Activated effector memory CD4-positive, alpha-beta T cell treated with anti-CD3 and anti-CD28 coated beads, Interleukin-2, amount 50 U/mL, for 16 hours (primary cell): ENCODE results near the gene CAV2.
A peak's percentile ranks its signal among the peaks of the same experiment; 100 is the strongest.

ENCODE experiments used
- DNase-seq: peaks from one replicate; pipeline ENCODE4 v3.0.0-alpha.2; 2020

CAV2 gene

DNA sequence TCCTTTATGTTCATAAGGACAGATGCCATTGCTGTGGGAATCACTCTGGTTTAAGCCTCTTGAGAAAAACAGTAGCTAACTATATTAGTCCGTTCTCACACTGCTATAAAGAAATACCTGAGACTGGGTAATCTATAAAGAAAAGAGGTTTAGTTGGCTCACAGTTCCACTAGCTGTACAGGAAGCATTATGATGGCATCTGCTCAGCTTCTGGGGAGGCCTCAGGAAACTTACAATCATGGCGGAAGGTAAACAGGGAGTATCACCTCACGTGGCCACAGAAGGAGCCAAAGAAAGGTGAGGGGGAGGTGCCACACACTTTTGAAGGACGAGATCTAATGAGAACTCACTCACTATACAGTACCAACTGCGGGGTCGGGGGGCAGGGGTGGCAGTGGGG lies 2.9 kb upstream of the CAV2 start:
- DNase-seq: no peak

DNA sequence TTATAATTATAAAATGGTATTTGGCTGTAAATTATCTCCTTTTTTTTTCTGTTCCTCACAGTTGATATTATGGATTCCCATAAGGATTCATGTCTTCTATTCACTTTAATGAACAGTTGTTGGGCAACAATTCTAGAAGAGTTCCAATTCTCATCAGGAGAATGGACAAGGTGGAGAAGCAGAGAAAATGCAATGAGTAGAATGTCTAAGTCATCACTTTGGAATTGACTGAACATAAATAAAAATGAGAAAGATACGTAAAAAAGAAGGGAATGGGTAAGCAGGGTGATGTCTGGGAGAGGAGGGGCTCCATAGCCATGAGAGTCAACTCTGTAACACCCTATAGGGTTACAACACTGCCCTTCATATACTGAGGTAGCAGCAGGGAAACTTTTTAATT lies 1.8 kb upstream of the CAV2 start:
- DNase-seq: no peak

DNA sequence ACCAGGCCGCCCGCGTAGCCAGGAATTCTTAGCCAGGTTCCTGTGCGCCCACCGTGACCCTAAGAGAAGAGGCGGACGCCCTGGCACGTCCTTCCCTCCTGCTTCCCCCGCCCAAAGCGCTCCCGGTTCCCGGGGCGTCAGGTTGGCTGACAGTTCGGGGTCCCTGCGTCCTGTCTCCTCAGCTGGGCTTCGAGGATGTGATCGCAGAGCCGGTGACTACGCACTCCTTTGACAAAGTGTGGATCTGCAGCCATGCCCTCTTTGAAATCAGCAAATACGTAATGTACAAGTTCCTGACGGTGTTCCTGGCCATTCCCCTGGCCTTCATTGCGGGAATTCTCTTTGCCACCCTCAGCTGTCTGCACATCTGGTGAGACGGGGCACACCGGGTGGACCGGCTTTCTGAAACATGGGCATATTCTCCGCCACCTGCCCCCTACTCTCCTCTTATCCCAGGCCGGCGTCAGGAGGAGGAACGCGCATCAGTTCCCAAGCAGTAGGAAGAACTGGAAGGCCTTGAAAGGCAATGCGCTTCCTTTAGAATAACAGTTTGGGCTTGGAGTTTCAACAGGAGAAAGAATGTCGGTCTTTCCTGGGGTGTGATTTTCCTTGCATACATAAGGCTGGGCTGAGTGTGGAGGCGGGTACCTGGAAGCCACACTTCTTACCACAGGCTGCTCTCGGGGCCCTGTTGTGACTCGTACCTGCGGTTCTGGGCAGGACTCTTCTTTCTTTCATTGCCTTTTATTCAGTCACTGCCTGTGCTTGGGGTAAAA lies 728 bp downstream of the CAV2 start:
- peak; percentile 74 for DNase-seq

DNA sequence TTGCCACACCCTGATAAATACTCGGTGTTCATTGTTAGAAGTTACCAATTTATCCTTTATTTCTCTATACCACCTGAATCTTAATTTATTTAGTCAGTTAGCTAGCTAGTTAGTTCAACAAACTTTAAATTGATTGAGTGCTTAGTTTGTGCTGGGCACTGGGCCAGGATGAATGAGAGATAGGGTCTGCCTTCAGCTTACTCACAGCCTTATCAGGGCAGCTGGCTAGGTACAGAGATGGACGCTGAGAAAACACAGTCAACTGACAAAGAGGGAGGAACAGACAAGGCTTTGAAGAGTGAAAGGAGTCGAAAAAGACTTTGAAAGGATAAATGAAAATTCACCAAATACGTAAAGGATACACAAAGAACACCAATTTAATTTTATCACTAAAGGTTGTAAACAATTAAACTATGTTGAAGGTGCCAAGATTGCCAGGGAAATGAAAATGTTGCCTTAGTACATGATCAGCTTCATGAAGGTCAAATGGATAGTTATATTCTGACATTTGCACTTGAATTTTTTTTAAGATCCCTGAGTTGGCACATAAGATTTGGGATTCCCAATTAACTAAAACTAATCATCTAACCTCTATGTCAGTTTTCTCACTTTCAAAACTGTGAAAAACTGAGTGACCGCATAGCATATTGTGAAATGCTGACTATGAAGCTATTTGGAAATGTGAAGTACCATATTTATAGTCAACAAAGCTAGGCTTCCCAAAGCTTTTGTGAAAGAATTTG lies 2.1 kb downstream of the CAV2 start:
- no peak for DNase-seq

DNA sequence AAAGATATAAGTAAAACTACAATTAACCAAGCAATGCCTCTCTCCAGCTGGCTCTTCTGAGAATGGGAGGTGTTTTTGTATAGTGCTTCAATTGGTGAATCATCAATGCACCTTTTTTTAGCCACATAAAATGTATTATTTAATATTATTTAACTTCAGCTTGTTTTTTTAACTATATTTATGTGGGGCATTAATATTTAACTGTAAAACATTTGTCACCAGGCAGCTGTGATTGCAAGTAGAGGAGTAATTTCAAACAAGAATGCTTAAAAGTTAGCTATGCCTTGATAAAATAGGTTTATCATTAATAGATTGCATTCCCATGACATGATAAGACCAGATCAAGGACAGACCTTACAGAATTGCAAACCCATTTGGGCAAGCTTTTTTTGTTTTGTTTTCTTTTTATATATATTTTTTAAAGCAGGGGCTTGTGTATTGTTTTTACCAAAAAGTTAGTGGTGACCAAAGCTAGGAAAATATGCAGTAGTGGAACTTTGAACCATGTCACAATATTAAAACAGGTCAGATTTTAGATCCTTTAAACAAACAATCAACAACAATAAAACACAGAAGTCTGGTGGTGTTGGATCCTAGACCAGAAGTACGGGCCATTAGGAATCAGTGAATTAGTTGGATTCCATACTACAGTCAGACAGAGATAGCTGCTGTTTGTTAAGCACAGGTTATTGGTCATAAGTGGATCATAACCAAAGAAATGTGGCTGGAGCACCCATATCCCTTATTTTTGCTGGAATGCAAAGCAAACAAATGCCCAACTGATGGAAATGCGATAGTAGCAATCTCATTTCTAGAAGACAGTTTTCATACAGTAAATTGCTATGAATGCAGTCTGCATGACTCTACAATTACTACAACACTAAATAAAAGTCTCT lies 2.9 kb downstream of the CAV2 start:
- DNase-seq: no peak

DNA sequence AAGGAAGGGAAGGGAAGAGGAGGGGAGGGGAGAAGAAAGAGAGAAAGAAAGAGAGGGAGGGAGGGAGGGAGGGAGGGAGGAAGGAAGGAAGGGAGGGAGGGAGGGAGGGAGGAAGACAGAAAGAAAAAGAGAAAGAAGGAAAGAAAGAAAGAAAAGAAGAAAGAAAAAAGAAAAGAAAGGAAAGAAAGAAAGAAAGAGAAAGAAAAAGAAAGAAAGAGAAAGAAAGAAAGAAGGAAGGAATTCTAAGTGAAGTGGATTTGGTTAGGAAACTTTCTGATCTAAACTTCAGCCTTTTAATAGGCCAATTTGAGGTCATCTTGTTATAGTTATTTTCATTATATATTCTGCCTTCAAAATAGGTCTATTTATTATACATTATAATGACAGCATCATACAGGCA lies 4.3 kb downstream of the CAV2 start:
- DNase-seq: no peak

DNA sequence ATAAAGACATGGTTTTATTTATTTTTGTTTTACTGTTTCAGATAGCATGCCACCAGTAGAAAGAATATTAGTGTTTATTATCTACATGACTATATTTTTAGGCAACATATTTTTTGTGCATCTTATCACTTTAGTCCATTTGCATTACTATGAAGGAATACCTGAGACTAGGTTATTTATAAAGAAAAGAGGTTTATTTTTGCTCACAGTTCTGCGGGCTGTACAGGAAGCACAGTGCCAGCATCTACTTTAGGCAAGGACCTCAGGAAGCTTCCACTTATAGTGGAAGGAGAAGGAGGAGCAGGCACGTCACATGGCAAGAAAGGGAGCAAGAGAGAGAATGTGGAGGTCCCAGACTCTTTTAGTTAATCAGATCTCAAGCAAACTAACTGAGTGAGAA lies 5.7 kb downstream of the CAV2 start:
- DNase-seq: no peak

DNA sequence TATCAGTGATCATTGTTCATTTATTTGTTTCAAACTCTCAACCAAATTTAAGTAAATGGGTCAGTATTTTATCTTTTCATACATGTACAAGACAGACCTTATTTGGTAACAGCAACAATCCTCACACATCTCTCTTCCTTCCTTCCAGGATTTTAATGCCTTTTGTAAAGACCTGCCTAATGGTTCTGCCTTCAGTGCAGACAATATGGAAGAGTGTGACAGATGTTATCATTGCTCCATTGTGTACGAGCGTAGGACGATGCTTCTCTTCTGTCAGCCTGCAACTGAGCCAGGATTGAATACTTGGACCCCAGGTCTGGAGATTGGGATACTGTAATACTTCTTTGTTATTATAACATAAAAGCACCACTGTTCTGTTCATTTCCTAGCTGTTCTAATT lies 6.3 kb downstream of the CAV2 start:
- DNase-seq: no peak

DNA sequence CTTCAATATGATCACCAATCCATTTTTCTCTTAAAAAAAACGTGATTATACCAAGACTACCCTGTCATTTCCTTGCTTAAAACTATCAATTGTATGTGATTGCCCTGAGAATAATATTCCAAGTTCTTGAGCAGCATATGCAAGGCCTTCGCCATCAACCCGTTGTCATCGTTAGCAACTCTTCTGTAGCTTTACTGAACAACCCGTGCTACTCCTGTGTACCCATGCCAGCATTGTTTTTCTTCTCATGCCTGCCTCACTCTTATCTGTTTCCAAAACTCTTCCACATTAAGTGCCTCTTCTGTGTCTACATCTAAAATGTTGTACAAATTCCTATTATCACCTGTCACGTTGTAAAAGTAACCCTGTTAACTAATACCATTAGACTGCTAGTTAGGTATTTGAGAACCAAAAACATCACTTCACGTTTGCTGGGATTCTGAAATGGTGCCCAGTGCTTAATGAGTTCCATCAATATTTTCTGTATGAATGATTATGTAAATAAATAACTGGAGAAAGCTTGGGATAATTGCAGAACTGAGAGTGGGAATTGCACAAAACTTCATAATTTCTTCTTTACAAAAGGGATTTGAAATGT lies 10.5 kb downstream of the CAV2 start:
- no peak for DNase-seq

DNA sequence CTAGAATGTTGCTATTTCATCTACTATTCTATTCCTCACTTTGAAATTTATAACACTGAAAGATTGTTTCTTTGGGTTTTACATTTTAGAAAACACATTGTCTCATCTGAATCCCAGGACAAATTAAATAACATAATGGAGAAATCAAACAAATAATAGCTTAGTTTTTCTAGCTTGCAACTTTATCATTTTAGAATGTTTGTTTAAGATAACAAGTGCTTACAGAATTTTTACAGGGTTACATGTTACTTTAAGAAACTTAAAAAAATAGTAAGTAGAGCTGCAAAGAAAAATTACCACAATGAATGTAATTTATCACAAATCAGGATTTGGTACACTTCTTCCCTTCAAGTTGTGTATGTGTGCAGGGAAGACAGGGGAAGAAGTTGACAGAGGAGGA lies 11.3 kb downstream of the CAV2 start:
- DNase-seq: no peak

DNA sequence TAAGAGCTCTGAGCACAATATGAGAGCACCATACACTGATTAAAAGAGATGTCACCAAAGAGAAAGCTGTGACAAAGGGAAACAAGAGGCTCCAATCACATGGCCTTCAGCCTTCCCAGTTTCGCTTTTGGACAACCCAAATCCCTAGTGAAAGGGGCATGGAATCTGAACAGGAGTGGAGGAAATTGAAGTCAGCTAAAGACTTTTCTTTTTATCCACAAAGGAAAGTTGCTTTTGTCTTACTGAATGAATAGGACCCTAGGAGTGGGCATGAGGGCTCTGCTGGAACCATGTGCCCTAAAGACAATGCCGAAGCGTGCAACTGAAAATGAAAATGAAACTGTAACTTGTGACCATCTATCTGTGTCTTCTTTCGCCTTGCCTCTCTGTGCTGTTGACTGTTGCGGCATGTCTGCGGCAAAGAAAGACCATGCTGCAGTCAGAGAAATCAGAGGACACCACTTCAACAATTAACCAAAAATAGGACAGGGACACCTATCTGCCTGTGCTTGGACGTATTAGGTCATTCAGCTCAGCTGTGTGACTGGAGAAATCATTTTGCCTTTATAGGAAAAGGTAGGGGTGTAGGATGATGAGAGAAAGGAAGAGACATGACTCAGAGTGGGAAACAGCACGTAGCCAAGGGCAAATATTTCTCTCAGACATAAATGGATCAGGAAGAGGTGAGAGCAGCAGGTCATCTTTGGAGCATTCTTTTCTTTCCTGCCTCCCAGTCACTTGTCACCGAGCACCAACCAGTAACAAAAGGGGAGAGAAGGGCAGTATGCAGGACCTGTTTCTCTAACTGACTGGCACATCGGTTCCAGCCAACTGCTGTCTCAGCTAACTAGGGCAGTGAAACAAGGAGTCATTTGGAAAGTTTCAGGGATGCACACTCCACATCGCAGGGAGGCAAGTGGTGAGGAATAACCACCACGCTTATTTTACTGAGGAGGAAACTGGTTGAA lies 12.3 kb downstream of the CAV2 start:
- DNase-seq: peak; percentile 64

DNA sequence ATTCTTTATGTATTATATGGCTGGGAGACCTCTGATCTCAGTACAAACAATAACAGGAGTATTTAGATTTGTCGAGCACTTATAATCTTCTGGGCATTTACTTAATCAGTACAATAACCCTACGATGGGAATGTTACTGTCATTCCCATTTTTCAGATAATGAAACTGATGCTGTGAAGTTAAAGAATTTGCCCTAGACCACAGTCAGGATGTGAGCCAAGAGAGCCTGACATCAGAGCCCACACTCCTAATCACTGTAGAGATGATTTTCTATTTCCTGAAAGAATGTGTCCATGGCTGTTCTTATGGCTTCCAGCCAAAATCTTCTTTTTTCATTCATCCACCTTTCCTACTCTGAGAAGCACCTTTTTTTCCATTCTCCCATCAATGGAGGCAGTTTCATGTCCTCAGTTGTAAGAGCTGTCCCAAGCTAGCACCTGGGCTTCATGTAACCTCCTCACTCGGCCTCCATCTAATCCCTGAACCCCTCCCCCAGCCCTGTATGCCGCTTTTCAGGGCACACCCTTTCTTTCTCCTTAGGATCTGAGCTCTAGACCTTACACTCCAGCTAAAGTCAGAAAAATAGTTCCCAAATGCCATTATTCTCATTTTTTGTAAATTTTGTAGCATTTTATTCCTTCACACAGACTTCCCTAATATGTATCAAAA lies 13.1 kb downstream of the CAV2 start:
- no peak for DNase-seq

DNA sequence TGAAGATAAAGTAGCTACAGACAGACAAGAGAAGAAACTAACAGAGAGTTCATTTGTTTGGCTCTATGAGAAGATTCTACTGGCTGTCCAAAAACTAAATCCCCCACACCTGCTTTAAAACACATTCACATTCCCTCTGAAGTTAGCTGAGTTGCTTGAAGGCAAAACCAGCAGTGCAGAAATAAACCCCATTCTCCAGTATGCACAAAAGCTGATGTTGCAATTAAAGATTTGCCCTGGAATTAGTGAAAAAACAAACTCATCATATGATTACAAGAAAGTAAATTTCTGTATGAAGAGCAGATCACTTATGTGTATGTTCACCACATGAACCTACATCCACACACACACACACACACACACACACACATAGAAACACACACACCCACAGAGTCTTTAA lies 16.0 kb downstream of the CAV2 start:
- DNase-seq: no peak

DNA sequence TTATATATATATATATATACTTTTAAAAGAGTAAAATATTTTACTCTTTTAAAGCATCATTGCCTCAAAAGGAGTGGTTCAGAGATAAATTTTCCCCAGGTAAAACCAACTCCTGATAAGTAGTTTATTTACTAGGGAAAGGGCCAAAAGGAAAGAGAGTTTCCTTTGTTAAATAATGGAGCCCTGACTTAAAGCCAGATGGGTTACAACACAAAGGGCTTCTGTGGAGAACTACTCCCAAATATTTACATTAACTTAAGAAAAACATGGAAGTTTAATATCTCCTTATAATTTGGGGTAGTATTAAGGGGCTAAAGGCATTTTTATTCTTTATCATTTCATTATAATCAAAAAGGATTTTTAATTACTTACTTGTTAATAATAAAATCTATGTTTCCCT lies 16.8 kb downstream of the CAV2 start:
- no peak for DNase-seq

DNA sequence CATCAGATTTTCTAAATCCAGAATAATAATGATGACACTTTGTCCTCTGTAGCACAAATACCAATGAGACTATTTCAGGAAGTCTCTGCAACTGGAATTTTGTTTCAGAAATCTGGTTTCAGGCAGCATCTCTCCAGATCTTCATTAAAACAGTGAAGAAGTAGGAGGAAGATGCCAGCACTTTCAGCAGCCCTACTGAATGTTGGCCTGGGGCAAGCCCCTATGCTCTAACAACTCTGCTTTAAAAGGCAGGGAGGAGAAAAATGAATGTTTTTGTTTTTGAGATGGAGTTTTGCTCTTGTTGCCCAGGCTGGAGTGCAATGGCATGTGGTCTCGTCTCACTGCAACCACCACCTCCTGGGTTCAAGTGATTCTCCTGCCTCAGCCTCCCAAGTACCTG lies 18.1 kb downstream of the CAV2 start:
- no peak for DNase-seq

DNA sequence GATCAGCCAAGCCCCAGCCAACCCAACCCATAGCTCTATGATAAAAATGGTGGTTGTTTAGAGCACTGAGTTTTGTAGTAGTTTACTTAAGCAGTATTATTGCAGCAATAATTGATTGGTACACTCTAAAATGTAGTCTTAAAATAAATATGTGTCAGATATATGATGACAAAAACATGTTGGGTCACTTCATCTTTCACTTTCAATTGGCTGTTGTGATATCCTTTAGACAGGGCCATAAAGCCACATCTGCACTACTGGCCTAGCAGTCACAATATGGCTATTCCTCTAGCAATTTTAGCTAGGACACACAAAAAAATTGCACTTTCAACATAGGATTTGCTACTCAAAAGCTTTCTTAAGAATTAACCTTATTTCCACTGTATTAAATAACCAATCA lies 19.4 kb downstream of the CAV2 start:
- DNase-seq: no peak

DNA sequence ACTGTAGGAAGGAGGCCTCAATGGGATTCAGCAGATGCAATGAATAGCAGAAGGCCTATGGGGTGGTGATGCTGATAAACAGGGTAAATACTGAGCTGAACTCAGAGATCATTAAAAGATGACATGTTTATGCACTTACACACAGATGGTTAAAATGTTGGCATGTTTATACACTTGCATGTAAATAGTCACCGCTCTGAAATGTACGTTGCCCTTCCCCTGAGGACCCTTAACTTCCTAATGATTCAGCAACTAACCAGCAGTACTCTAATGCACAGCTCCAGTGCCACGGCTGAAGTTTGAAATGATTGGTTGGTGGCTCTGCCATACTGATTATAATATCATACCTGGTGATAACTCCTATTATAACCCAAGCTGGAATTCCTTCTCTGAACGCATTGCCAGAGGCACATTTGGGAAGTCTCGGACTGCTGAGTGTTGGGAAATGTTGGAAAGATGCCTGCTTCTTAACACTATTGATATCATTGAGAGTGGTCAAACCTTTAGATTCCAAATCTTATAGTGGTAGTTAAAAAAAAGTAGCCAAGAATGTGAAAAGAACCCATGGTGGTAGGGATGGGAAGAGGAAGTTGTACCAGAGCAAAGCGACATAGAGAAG lies 21.6 kb downstream of the CAV2 start:
- DNase-seq: no peak

DNA sequence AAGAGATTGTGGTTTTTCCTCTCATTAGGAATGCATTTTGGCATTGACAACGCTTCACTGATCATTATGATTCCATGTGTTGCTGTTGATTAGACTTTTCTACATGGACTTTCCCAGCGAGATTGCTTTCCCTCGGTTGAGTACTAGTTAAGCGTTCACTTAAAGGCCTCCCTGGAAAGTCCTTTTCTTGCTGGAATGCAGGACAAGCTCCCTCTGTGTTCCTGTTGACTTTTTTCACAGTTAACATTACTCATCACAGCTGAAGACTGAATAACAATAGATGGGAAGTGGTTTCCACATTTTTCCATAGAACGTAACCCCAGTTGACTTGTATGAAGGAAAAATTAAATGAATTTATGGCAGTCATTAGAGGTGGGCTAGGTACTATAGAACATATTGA lies 22.7 kb downstream of the CAV2 start:
- no peak for DNase-seq

DNA sequence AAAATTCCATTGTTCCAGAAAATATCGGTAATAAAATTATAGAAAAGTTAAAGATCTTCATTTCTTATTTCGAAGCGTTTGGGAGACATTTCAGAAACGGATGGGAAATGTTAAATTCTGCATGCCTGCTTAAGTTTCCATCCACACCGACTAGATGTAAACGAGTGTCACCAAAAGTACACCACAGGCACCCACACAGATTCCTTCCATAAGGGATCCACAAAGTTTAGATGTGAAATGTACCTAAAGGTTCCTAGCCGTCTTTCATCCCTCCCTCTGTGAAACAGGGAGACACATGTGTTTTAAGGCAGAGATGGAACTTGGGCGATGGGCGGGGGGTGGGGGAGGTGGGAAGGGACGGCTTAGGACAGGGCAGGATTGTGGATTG lies 24.7 kb downstream of the CAV2 start:
- DNase-seq: no peak

DNA sequence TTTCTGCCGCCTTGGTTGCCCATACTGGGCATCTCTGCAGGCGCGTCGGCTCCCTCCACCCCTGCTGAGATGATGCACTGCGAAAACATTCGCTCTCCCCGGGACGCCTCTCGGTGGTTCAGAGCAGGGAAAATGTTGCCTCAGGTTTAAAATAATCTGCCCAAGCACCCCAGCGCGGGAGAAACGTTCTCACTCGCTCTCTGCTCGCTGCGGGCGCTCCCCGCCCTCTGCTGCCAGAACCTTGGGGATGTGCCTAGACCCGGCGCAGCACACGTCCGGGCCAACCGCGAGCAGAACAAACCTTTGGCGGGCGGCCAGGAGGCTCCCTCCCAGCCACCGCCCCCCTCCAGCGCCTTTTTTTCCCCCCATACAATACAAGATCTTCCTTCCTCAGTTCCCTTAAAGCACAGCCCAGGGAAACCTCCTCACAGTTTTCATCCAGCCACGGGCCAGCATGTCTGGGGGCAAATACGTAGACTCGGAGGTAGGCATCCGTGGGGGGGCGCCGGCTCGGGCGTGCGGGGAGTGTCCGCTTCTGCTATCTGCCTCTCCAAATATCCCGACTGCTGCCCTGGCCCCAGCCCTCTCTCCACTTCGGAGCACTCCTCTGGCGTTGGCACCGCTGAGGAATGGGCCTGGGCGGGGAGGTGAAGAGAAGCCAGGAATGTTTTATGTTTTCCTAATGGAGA lies 25.2 kb downstream of the CAV2 start, which contains the start of gene CAV1:
Gene CAV1 (plus strand): TSS at position 428 of the 689 bp plus-strand sequence. CDS start 27 bp downstream, at position 455.
- DNase-seq: peak; percentile 70
